GM12878 (cell line): ENCODE results near the gene UGT8. TPM values are rescaled to one million over a fixed set of nuclear protein-coding genes. Genes with fewer than 3 reads are reported as not detected.
A peak's percentile ranks its signal among the peaks of the same experiment; 100 is the strongest.

Experiments
- BCL11A ChIP-seq: IDR thresholded peaks from 2 replicates; pipeline ENCODE4 v1.6.1; 2011; ENCODE audit warnings: low read depth, low read length
- CBFB ChIP-seq: IDR thresholded peaks from 2 replicates; pipeline ENCODE4 v1.6.1; 2016; ENCODE audit warnings: antibody characterized with exemption, low read depth
- CBX3 ChIP-seq: fragments of 200-600 bp; sonication (generic); IDR thresholded peaks from 2 replicates; pipeline ENCODE4 v1.6.1; 2016; ENCODE audit warnings: low read depth, borderline replicate concordance
- CHD1 ChIP-seq: IDR thresholded peaks from 2 replicates; pipeline ENCODE4 v1.6.1; 2012; ENCODE audit warnings: low read depth, low read length, improper control_type of control experiment
- CREB1 ChIP-seq: IDR thresholded peaks from 2 replicates; pipeline ENCODE4 v1.6.1; 2012; ENCODE audit warnings: low read depth, mild to moderate bottlenecking, inconsistent platforms
- FOS ChIP-seq: IDR thresholded peaks from 3 replicates; pipeline ENCODE4 v1.6.1; 2011; ENCODE audit warnings: borderline replicate concordance; ENCODE audit not compliant: insufficient read length; ENCODE audit errors: extremely low read depth
- KAT2A ChIP-seq: conservative IDR thresholded peaks from 2 replicates; pipeline ENCODE4 v1.6.1; 2011; ENCODE audit warnings: low read depth, low read length; ENCODE audit not compliant: control insufficient read depth
- MTA3 ChIP-seq: IDR thresholded peaks from 2 replicates; pipeline ENCODE4 v1.6.1; 2012; ENCODE audit warnings: low read length, inconsistent platforms, borderline replicate concordance
- NFXL1 ChIP-seq: fragments of 450-650 bp; IDR thresholded peaks from 2 replicates; pipeline ENCODE4 v1.6.1; 2017; ENCODE audit warnings: antibody characterized with exemption, mild to moderate bottlenecking, borderline replicate concordance
- ZBTB40 ChIP-seq: fragments of 450-650 bp; IDR thresholded peaks from 2 replicates; pipeline ENCODE4 v1.6.1; 2016; ENCODE audit warnings: mild to moderate bottlenecking, moderate library complexity, borderline replicate concordance
- ZNF384 ChIP-seq: IDR thresholded peaks from 2 replicates; pipeline ENCODE4 v1.6.1; 2012; ENCODE audit warnings: low read depth, mild to moderate bottlenecking, low read length, improper control_type of control experiment, borderline replicate concordance
- polyA plus RNA-seq, 11 experiments: library from polyadenylated mRNA; depleted of rRNA in 4 of 11; unstranded in 6 of 11; stranded (reverse) in 5 of 11; fragments of >200 nt; fragmentation: Nextera tagmentation in 4 of 11; fragmentation: Illumina TruSeq in 1 of 11; extraction: Ambion mirVana in 4 of 11; extraction: Trizol in 1 of 11; gene quantifications; 1 replicate in 1 of 11; 2 replicates in 10 of 11; pipeline versions ENCODE4 v1.2.1 to v1.2.3, GENCODE V29; 2011 to 2016; ENCODE audit warnings: inconsistent platforms in 2 of 11, missing spikeins in 2 of 11, low read depth in 1 of 11
- total RNA-seq, 4 experiments: library from RNA; depleted of rRNA in 3 of 4; stranded (reverse); fragments of >200 nt in 3 of 4; fragmentation: Illumina TruSeq in 1 of 4; extraction: Trizol in 1 of 4; gene quantifications; 2 replicates each; pipeline versions ENCODE4 v1.2.1 to v1.2.3, GENCODE V29; 2013 to 2021
- TF ChIP-seq, protein P1 (sequence below): fragments of 450-650 bp; IDR thresholded peaks from 2 replicates; pipeline ENCODE4 v1.6.1; 2018; ENCODE audit warnings: borderline replicate concordance, mild to moderate bottlenecking; ENCODE audit not compliant: partially characterized antibody
- TF ChIP-seq, protein P2 (sequence below): IDR thresholded peaks from 2 replicates; pipeline ENCODE4 v1.6.1; 2012; ENCODE audit warnings: improper control_type of control experiment, low read depth, low read length; ENCODE audit not compliant: insufficient replicate concordance
- TF ChIP-seq, protein P3 (sequence below): fragments of 450-650 bp; IDR thresholded peaks from 2 replicates; pipeline ENCODE4 v1.6.1; 2017; ENCODE audit warnings: mild to moderate bottlenecking, moderate library complexity

Gene UGT8
- total and polyA plus RNA-seq, 10 of the 15 experiments (the other 5 are each of a cell fraction or from before 2014, with no cell fraction given), result 0.16 to 1.1 (median 0.49) TPM

DNA sequence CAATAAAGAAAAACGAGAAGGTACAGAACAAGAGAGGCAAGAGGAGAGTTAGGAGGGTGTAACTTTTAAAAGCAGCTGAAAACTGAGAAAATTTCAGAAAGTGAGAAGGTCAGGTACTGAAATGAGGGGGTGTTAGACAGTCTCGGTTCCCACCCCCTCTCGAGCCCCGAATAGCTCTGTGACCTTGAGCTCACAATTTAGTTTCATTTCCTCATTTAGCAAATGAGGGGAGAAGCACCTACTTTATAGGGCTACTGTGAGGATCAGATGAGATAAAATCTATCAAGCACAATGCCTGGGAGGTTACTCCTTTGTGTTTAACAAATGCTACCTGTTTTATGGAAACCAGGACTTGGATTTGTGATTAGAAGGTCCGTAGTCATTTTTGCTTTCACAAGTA lies 4.9 kb downstream of the UGT8 start (continued):
- TF ChIP-seq, protein P1, sequence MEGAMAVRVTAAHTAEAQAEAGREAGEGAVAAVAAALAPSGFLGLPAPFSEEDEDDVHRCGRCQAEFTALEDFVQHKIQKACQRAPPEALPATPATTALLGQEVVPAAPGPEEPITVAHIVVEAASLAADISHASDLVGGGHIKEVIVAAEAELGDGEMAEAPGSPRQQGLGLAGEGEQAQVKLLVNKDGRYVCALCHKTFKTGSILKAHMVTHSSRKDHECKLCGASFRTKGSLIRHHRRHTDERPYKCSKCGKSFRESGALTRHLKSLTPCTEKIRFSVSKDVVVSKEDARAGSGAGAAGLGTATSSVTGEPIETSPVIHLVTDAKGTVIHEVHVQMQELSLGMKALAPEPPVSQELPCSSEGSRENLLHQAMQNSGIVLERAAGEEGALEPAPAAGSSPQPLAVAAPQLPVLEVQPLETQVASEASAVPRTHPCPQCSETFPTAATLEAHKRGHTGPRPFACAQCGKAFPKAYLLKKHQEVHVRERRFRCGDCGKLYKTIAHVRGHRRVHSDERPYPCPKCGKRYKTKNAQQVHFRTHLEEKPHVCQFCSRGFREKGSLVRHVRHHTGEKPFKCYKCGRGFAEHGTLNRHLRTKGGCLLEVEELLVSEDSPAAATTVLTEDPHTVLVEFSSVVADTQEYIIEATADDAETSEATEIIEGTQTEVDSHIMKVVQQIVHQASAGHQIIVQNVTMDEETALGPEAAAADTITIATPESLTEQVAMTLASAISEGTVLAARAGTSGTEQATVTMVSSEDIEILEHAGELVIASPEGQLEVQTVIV, result no peak
- peak; percentile 97 for TF ChIP-seq MTA3
- TF ChIP-seq CHD1, result no peak
- TF ChIP-seq, protein P2, sequence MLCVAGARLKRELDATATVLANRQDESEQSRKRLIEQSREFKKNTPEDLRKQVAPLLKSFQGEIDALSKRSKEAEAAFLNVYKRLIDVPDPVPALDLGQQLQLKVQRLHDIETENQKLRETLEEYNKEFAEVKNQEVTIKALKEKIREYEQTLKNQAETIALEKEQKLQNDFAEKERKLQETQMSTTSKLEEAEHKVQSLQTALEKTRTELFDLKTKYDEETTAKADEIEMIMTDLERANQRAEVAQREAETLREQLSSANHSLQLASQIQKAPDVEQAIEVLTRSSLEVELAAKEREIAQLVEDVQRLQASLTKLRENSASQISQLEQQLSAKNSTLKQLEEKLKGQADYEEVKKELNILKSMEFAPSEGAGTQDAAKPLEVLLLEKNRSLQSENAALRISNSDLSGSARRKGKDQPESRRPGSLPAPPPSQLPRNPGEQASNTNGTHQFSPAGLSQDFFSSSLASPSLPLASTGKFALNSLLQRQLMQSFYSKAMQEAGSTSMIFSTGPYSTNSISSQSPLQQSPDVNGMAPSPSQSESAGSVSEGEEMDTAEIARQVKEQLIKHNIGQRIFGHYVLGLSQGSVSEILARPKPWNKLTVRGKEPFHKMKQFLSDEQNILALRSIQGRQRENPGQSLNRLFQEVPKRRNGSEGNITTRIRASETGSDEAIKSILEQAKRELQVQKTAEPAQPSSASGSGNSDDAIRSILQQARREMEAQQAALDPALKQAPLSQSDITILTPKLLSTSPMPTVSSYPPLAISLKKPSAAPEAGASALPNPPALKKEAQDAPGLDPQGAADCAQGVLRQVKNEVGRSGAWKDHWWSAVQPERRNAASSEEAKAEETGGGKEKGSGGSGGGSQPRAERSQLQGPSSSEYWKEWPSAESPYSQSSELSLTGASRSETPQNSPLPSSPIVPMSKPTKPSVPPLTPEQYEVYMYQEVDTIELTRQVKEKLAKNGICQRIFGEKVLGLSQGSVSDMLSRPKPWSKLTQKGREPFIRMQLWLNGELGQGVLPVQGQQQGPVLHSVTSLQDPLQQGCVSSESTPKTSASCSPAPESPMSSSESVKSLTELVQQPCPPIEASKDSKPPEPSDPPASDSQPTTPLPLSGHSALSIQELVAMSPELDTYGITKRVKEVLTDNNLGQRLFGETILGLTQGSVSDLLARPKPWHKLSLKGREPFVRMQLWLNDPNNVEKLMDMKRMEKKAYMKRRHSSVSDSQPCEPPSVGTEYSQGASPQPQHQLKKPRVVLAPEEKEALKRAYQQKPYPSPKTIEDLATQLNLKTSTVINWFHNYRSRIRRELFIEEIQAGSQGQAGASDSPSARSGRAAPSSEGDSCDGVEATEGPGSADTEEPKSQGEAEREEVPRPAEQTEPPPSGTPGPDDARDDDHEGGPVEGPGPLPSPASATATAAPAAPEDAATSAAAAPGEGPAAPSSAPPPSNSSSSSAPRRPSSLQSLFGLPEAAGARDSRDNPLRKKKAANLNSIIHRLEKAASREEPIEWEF, result no peak
- no peak for TF ChIP-seq KAT2A
- TF ChIP-seq, protein P3, sequence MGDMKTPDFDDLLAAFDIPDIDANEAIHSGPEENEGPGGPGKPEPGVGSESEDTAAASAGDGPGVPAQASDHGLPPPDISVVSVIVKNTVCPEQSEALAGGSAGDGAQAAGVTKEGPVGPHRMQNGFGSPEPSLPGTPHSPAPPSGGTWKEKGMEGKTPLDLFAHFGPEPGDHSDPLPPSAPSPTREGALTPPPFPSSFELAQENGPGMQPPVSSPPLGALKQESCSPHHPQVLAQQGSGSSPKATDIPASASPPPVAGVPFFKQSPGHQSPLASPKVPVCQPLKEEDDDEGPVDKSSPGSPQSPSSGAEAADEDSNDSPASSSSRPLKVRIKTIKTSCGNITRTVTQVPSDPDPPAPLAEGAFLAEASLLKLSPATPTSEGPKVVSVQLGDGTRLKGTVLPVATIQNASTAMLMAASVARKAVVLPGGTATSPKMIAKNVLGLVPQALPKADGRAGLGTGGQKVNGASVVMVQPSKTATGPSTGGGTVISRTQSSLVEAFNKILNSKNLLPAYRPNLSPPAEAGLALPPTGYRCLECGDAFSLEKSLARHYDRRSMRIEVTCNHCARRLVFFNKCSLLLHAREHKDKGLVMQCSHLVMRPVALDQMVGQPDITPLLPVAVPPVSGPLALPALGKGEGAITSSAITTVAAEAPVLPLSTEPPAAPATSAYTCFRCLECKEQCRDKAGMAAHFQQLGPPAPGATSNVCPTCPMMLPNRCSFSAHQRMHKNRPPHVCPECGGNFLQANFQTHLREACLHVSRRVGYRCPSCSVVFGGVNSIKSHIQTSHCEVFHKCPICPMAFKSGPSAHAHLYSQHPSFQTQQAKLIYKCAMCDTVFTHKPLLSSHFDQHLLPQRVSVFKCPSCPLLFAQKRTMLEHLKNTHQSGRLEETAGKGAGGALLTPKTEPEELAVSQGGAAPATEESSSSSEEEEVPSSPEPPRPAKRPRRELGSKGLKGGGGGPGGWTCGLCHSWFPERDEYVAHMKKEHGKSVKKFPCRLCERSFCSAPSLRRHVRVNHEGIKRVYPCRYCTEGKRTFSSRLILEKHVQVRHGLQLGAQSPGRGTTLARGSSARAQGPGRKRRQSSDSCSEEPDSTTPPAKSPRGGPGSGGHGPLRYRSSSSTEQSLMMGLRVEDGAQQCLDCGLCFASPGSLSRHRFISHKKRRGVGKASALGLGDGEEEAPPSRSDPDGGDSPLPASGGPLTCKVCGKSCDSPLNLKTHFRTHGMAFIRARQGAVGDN, result no peak
- peak; percentile 19; the same call in 1 of the 2 replicates for TF ChIP-seq ZNF384
- TF ChIP-seq CBFB, result no peak
- TF ChIP-seq BCL11A, result peak; percentile 92
- no peak for TF ChIP-seq NFXL1
- no peak for TF ChIP-seq FOS
- no peak for TF ChIP-seq ZBTB40
- TF ChIP-seq CBX3, result no peak
- TF ChIP-seq CREB1, result peak; percentile 79
